ENCODE results near the gene GOLGA6B.
"Not testable (repeated sequence)": the region's sequence is repeated elsewhere in the genome, so short reads cannot be mapped to it uniquely, and the experiment has no call there.

The GOLGA6B gene, protein sequence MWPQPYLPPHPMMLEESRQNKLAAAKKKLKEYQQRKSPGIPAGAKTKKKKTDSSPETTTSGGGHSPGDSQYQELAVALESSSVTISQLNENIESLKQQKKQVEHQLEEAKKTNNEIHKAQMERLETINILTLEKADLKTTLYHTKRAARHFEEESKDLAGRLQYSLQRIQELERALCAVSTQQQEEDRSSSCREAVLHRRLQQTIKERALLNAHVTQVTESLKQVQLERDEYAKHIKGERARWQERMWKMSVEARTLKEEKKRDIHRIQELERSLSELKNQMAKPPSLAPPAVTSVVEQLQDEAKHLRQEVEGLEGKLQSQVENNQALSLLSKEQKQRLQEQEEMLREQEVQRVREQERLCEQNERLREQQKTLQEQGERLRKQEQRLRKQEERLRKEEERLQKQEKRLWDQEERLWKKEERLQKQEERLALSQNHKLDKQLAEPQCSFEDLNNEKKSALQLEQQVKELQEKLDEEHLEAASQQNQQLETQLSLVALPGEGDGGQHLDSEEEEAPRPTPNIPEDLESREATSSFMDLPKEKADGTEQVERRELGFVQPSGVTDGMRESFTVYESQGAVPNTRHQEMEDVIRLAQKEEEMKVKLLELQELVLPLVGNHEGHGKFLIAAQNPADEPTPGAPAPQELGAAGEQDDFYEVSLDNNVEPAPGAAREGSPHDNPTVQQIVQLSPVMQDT

DNA sequence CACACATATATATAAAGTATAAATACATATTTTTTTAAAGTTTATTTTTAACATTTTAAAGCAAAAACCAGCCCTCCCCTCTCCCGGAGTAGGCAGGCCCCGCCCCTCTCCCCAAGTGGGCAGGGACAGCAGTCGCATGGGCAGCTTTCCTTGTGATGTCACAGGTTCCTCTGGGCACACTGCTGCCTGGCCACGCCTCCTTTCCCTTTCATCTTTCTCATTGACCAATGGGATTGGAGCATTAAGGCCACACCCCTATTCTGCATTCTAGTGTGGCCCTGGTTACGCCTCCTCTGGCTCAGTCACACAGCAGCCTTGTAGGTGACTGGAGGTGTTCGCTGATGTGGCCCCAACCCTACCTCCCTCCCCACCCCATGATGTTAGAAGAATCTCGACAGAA is at the start of gene GOLGA6B:
TSS of gene GOLGA6B (plus strand) at position 301 of the 400 bp plus-strand sequence. CDS start at position 342, 41 bp downstream.
- not testable (repeated sequence) for DNase-seq (ENCODE audit: low read depth)

DNA sequence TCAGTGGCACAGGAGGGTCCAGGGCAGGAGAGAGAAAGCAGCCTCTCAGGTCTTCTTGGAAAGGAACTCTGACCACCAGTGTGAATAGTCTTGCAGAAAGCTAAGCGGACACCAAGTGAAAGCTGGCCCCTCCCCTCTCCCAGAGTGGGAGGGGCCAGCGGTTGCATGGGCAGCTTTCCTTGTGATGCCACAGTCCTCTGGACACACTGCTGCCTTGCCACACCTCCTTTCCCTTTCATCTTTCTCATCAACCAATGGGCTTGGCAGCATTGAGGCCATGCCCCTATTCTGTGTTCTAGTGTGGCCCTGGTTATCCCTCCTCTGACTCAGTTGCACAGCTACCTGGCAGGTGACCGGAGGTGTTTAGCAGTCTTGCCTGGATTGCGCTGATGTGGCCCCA is 49.7 kb upstream of the GOLGA6B start:
- DNase-seq (ENCODE audit: low read depth), result no peak

DNA sequence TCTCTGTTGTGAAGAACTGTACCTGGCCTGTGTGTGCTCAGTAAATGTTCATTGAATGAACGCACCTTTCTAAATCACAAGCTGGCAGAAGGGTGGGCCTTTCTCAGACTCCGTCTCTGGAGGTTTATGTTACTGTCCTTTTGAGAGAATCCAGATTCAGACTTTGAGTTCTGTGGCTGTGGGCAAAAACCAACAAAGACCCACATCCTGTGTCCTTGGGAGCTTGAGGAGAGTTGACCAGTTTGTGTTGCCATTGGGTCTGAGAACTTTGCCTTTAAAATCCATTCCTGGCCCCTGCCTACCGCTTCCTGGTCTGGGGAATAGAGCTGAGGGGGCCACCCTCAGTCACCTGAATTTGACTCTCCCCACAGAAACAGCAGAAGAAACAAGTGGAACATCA is 46.4 kb upstream of the GOLGA6B start:
- DNase-seq (ENCODE audit: low read depth), result not testable (repeated sequence)

DNA sequence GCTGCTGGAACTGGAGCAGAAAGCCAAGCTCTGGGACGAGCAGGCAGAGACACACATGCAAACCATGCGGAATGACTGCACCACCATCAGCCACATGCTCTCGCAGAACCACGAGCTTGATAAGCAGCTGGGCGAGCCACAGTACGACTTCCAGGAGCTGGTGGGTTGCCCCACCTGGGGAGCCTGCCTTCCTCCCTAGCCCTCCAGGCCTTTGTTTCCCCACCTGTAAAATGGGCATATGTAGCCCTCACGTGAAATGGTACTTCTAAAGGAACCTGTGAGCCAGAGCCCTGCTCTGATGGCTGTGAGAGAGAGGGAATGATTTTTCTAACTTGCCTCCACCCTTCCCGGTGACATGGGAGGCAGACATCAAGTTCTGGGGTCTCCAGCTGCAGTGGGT is 44.6 kb upstream of the GOLGA6B start:
- no peak for DNase-seq (ENCODE audit: low read depth)

DNA sequence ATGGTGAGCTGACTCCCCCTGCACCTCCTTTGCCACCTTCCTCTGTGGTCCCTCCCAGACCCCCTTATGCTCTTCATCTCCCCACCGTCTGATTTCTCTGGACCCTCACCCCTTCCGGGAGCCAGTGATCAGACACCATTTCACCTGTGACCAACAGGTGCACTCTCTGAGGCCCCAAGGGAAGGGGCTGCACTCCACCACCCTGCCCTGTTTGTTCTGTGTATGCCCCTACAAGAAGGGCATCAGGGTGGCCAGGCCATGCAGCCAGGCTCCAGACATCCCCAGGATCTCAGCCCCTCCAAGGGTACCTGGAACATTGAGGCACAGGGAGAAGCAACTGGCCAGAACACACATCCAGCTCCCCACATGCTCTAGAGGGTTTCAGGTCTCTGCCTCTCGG is 42.2 kb upstream of the GOLGA6B start:
- DNase-seq (ENCODE audit: low read depth), result not testable (repeated sequence)

DNA sequence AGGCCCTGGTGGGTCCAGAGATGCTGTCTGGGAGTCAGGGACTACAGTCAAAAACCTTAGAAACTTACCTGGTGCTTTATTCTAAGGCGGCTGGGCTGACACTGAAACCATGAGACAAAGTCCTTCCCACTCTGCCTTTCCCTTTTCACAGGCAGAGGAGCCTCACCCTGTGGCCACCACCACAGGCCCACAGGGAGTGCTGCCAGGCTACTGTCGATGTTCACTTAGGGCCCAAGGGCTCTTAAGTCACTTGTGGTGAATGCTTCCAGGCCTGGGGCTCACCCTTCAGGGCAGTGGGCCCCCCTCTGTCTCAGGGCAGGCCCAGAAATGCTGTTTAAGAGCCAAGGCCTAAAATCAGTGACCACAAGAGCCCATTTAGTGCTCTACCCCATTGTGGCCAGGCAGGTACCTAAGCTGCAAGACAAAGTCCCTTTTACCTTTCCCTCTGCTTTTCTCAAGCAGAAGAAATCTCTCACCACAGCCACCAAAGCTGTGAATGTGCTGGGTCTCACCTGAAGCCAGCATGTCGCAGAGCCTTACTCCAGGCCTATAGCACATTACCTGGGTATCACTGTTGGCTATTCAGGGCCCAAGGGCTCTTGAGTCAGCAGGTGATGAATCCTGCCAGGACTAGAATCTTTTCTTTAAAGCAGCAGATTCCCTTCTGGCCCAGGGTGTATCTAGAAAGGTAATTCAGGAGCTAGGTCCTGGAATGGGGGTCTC is 39.5 kb upstream of the GOLGA6B start:
- no peak for DNase-seq (ENCODE audit: low read depth)

DNA sequence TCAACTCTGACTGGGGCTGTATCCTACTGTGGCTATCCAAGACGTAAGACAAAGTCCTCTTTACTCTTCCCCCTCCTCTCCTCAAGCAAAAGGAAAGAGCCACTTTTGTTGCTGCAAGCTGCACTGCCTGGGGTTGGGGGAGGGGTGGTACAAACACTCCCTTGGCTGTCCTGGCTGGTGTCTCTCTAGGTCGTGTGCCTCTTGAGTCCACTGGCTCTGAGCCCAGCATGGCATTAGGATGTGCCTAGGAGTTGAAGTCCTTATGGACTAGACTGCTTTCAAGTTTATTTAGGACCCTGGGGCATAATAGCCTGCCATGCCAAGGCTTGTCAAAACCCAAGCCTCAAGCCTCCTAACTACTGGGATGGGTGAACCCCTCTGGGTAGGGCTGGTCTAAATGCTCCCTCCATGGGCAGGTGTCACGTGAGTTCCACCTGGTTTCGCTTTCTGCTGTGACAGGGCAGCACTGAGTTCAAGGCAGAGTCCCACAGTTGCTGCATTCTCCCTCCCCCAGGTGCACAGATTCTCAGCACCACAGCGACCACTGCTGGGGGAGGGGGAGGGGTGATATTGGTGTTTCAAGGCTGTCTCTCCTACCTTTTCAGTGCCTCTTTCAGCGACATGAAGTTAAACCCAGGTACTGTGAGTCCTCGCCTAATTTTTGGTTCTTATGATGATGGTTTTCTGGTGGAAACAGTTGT is 38.8 kb upstream of the GOLGA6B start:
- DNase-seq (ENCODE audit: low read depth), result not testable (repeated sequence)

DNA sequence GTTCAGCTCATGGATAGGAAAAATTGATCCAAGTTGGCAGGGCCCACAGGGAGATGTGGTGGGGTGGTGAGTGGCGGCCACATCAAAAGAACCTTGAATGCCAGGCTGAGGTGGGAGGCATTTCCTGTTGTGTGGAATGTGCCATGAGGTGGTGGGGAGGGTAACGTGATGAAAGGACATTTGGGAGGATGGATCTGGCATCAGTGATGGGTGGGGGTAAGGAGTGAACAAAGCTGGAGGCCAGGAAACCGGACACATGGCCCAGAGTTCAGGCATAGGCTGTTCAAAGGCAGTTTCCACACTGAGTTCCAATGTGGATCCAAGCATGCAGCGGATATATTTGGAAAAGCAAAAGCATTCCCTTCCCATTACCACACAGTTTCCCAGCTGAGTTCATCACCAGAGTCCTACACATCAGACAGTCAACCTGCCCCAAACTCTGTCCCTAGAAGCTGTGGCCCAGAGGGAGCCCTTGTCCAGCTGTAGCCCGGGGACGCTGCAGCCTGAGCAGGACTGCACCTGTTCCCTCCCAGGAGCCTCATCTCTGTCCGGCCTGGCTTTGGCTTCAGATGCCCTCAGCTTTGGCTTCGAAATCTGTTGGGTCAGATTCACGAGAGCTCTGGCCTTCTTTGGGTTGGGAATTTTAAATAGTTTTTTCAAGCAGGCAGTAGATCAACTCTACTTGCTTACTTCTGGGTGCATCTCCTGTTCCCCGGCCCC is 37.8 kb upstream of the GOLGA6B start:
- no peak for DNase-seq (ENCODE audit: low read depth)

DNA sequence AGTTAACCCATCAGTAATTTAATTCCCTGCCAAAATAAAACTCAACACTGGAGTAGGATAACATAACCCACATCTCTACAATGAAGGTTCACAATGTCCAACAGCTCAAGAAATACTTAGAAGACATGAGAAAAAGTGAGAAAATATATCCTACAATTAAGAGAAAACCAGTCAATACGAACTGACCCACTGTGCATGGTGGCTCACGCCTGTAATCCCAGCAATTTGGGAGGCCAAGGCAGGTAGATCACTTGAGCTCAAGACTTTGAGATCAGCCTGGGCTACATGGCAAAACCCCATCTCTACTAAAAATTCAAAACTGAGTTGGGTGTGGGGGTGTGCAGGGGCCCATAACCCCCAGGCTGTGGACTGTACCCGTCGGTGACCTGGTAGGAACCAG is 30.6 kb upstream of the GOLGA6B start:
- DNase-seq (ENCODE audit: low read depth), result not testable (repeated sequence)

DNA sequence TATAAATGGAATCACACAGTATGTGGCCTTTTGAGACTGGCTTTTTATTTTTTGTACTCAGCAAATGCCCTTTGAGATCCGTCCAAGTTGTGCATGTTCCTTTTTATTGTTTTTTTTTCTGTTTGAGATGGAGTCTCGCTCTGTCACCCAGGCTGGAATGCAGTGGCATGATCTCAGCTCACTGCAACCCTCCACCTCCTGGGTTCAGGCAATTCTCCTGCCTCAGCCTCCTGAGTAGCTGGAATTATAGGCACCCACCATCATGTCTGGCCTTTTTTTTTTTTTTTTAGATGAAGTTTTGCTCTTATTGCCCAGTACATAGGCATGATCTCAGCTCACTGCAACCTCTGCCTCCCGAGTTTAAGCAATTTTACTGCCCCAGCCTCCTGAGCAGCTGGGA is 28.3 kb upstream of the GOLGA6B start:
- not testable (repeated sequence) for DNase-seq (ENCODE audit: low read depth)

DNA sequence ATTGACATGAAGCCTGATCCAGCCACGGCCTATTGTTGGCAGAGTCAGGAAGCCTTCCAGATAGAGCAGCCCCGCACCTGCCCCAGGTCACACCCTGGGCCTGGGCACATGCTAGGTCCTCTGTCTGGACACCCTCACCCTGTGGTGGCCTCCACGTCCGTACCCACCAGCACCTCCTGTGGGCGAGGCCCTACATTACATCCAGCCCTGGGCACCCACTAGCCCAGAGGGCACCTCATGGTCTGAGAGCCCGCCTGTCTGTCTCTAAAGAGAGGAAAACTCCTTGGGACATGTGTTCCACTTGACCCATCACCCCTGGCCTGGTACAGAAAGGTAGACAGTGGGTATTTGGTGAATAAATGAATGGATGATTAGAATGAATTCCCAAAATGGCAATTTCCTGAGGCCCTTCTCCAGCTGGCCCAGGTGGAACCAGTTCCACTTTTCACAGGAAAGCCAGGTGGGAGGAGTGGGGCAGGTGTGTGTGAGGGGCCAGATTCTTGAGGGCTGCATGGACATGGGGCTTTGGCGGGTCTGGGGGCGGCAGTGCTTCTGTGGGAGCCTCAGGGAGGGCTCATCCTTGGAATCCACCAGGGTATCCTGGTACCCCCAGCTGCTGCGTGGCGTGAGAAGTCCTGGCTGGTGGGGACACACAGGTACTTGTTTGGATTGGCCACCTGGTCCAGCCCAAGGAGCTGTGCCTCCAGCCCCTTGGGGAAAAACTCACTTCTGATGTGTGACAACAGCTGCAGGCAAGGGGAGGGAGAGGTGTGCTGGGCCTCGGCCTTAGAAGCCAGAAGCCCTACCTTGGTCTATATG is 26.0 kb upstream of the GOLGA6B start:
- DNase-seq (ENCODE audit: low read depth), result not testable (repeated sequence)

DNA sequence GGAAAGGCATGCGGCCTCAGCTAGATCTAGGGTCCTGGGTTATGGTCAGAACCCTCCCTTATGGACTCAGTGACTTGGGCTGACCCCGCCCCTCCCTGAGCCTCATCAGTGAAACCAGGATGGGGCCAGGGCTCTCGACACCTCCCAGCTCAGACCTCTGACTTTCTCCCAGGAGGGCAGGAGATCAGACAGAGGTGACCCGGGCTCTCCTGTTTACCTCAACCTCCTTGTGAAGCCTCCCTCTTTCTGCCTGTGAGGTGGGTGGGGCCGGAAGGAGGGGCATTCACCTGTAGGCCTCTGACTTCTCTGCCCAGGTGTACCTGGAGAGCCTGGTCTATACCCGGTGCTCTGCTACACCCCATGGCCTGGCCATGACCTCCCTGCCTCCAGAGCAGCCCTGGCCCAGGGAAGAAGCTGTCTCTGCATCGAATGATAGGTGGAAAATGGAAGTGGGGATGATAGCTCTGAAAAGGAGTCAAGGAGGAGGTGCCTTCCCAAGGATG is 25.4 kb upstream of the GOLGA6B start:
- not testable (repeated sequence) for DNase-seq (ENCODE audit: low read depth)

DNA sequence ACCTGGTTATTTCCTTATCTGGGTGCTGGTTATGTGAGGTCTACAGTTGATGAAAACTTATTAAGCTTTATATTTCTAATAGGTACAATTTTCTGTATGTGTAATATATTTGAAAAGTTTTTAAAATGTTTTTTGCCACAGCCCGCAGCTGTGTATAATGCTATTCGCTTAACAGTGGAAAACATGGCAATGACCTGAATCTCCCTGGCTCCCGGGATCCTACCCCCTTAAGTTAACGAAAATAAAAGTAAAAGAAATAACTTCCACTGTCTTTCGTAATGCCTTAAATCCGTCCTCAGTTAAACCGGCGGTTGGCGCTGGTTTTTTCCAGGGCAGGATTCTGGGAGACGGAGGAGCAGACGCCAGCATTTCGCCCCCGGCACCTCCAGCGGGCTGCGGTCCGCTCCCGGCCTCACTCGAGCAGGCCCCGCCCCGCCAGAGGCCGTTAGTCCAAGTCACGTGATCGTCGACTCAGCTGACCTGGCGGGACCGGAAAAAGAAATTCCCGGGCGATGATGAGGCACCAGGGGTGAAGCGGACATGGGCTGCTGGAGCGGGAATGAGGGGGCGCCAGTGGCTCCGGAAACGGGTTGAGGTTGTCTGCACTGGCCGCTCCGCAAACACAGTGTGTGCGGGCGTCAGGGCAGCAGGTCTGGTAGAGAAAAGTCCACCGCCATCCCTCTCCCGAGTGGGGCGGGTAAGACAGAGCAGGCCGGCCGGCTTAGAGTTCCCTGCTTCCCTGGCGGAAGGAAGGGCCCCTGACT is 17.8 kb upstream of the GOLGA6B start:
- DNase-seq (ENCODE audit: low read depth), result peak; percentile 7

DNA sequence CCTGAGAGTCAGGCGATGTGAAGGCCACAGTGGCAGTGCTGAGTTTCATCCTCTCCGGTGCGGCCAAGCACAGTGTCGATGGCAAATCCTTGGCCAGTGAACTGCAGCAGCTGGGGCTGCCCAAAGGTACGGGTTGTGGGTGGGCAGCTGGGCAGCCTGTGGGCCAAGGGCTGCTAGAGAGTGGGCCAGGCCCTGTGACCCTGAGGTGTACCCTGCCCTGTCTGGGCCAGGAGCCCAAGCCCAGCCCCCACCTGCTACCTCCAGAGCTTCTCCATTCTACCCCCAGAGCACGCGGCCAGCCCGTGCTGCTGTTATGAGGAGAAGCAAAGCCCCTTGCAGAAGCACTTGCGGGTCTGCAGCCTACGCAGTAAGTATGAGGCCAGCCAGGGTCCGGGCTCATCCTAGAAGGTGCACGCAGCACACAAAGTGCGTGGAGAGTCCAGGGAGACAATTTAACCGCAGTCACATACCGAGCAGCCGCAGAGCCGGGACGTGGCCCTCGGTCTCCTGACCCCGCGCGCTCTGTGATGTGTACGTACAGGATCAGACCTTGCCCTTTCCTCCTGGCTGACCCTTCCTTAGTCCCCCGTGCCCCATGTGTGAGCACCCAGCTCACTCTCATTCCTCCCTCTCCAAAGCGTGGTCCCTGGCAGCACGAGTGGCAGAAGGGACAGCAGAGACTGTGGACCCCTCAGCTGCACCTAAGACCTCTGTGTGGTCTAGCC is 14.6 kb upstream of the GOLGA6B start:
- not testable (repeated sequence) for DNase-seq (ENCODE audit: low read depth)

DNA sequence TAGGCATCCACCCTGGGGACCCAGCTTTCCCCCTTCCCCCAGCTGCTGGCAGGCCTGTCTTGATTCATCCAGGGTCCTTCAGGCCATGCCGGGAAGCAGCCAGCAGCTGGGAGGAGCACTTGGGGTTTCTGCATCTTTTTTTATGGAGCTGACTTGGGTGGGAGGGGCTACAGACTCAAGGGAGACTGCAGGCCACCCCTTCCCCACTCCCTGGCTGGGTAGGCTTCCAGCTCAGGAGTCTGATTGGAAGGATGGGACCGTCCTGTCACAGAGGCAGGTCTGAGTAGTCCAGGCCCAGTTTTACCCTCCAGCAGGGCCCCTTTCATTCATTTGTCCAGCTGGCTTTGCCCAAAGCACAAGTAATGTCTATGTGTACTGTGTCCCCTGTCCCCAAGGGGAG is 12.2 kb upstream of the GOLGA6B start:
- not testable (repeated sequence) for DNase-seq (ENCODE audit: low read depth)

DNA sequence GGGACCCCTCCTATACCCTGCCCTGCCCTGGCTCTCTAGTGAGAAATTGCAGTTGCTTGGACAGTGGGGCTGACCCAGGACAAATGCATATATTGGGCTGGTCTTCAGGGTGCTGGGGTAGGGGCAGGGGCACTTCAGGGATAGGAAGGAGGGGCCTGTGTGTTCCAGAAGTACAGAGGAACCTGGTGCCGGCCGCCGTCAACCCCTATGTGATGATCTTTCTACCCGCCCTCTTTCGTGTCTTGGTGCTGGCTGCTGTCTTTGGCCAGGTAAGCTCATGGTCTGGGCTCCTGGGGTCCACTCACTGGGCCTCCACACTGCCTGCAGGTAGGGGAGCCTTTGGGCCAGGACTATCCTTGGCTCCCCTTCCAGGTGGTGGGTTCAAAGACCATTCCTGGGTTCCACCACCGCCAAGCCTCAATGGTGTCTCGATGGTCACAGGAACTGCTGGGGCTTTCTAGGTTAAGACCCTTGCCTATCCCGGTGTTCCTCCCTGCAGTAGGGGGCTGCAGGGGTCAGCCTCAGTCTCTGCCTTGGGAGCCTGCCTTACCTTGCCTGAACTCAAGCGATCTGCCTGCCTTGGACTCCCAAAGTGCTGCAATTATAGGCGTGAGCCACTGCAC is 5.8 kb upstream of the GOLGA6B start:
- DNase-seq (ENCODE audit: low read depth), result not testable (repeated sequence)

DNA sequence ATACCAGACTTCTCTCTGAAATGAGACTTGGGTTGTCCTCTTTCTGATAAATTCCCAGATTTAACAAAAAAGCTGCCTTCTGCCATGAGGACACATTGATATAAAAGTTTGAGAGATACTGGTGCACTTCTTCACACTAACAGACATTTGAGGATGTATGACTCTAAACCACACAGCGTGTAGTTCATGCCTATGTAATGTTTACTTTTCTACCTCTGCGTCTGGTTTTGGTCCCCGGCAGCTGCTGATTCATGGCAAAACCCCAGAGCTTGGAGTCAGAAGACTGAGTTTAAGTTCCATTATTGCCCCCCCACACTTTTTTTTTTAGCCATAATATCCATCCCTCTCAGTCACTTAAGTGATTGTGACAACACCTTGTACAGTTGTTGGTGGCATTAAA is 1.5 kb downstream of the GOLGA6B start:
- not testable (repeated sequence) for DNase-seq (ENCODE audit: low read depth)

DNA sequence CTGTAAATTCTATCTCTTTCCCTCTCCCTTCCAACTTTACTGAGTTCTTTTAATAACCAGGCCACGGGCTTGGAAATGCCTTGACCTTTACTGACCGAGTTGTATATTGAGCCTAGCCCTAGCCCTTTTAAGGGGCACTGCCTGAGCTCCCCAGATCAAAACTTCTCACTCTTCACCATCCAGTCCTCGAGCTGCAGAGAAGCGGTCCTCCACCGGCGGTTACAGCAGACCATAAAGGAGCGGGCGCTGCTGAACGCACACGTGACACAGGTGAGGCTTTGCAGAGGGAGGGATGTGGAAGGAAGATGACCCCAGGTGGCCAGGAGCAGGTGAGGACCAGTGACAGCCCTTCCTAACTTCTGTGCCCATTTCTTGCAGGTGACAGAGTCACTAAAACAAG is 6.6 kb downstream of the GOLGA6B start:
- not testable (repeated sequence) for DNase-seq (ENCODE audit: low read depth)
